Camera-type eye (tissue), 1 donor: ENCODE data around the gene TUBB1. TPM values are rescaled to one million over a fixed set of nuclear protein-coding genes. Genes with fewer than 3 reads are reported as not detected.

ENCODE experiments used
- total RNA-seq: library from RNA; depleted of rRNA; stranded (reverse); fragments of >200 nt; gene quantifications from one replicate; pipeline ENCODE4 v1.2.3, GENCODE V29; 2014

The TUBB1 gene
- 3.7 TPM for total RNA-seq

DNA sequence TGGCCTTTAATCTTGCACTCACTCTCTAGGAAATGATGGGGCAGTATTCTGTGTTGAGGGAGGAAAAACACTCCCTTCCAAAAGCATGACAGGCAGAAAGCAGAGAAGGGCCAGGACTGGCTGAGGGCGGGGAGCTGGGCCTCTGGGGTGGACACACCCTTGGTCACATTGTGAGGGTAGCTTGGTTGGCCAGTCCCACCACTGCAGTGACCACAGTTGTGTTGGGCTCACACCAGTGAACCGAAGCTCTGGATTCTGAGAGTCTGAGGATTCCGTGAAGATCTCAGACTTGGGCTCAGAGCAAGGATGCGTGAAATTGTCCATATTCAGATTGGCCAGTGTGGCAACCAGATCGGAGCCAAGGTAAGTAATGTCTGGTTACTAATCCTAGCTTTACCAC, at the start of gene TUBB1:
Gene TUBB1 (plus strand): TSS at position 213 of the 400 bp plus-strand sequence. CDS start 94 bp downstream, at position 307.

GRCh38 chr20:58980711-58981627, 38.3 kb upstream of the TUBB1 start, which contains the start of gene NELFCD:
NELFCD (plus strand) TSS chr20:58981256; CDS start chr20:58981310, 54 bp downstream.

DNA sequence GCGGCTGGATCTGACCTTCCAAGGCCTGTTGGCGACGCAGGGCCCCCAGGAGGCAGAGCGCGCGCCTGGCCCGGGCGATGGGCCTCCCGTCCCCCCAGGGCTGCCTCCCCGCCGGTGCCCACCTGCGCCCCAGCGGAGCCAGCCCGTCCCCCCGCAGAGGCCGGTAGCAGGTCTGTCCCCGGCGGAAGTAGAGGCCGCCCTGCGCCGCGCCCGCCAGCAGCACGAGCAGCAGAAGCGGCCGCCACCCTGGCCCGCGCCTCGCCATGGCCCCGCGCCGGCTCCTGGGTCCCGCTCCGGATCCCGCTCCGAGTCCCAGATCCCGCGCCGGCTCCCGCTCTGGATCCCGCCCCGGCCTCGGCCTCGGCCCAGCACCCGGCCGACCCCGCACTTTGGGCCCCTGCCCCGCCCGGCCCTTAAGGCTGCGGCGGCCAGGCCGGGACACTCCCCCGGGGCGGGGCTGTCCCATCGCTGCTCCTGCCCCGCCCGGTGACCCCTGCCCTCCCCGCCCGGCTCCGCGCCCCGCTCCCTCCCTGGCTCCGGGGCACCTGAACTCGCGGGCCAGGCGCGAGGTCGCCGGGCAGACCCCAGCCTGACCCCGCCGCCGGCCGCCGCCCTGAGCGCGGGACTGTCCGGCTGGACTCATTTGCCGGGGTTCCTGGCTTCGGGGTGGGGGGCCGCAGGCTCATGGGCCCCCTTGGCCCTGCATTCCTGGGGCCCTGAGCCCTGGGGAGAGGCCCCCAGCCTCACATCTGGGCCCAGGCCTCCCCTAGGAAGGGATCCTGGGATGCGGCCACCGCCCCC, 12.2 kb upstream of the TUBB1 start, which contains the start of gene CTSZ:
Gene CTSZ (minus strand): TSS at position 391 of the 801 bp plus-strand sequence. CDS start 126 bp downstream, at position 265.

GRCh38 chr20:59032023-59032712, 12.9 kb downstream of the TUBB1 start, which contains the start of gene ATP5F1E:
ATP5F1E (minus strand) TSS chr20:59032335; CDS start chr20:59032251, 84 bp downstream.

GRCh38 chr20:59042151-59042795, 23.0 kb downstream of the TUBB1 start, which contains the start of gene PRELID3B:
PRELID3B (minus strand) TSS chr20:59042786; CDS start chr20:59042730, 56 bp downstream.

Other genes starting within 250 kb of the TUBB1 start
- 1.8 TPM for gene GNAS-AS1, start 168.5 kb upstream of the TUBB1 start, total RNA-seq
- 781 TPM for gene GNAS, start 166.7 kb upstream of the TUBB1 start, total RNA-seq
- 69.7 TPM for gene NELFCD, start 38.2 kb upstream of the TUBB1 start, total RNA-seq
- 85.2 TPM for gene CTSZ, start 12.2 kb upstream of the TUBB1 start, total RNA-seq
- gene ATP5F1E, start 12.9 kb downstream of the TUBB1 start, total RNA-seq, result 9.1 TPM
- 45.1 TPM for gene PRELID3B, start 23.4 kb downstream of the TUBB1 start, total RNA-seq
- 0.16 TPM for gene ZNF831, start 144.4 kb downstream of the TUBB1 start, total RNA-seq